DOHH2 (cell line): ENCODE measurements around the gene RPL35.

ENCODE experiments used
- CTCF ChIP-seq: fragments of 200-600 bp; sonication (generic); IDR thresholded peaks from one replicate; pipeline ENCODE4 v1.5.1; 2014; ENCODE audit warnings: antibody characterized with exemption, mild to moderate bottlenecking, low read depth, low read length; ENCODE audit not compliant: poor library complexity, severe bottlenecking
- EZH2phosphoT487 ChIP-seq: fragments of 200-600 bp; sonication (generic); IDR thresholded peaks from 2 replicates; pipeline ENCODE4 v1.6.1; 2017; ENCODE audit warnings: borderline replicate concordance, mild to moderate bottlenecking, antibody characterized with exemption, low read length, moderate library complexity, mixed read lengths

- TF ChIP-seq CTCF (peak; percentile 48), EZH2phosphoT487 (no peak)
Measured at GRCh38 chr9:124861342-124862229, at the start of gene RPL35, which contains the start of gene ARPC5L.
